LNCAP (cell line): Measurements from ENCODE around the gene ASPSCR1.

ENCODE experiments used
- CTCF ChIP-seq: fragments of 450-650 bp; IDR thresholded peaks from 2 replicates; pipeline ENCODE4 v1.5.1; 2017; ENCODE audit warnings: mild to moderate bottlenecking

Gene ASPSCR1

GRCh38 chr17:81939881-81940385, 37.5 kb upstream of the ASPSCR1 start:
- TF ChIP-seq CTCF = no peak

GRCh38 chr17:81940538-81941483, 36.6 kb upstream of the ASPSCR1 start:
- TF ChIP-seq CTCF = no peak

DNA sequence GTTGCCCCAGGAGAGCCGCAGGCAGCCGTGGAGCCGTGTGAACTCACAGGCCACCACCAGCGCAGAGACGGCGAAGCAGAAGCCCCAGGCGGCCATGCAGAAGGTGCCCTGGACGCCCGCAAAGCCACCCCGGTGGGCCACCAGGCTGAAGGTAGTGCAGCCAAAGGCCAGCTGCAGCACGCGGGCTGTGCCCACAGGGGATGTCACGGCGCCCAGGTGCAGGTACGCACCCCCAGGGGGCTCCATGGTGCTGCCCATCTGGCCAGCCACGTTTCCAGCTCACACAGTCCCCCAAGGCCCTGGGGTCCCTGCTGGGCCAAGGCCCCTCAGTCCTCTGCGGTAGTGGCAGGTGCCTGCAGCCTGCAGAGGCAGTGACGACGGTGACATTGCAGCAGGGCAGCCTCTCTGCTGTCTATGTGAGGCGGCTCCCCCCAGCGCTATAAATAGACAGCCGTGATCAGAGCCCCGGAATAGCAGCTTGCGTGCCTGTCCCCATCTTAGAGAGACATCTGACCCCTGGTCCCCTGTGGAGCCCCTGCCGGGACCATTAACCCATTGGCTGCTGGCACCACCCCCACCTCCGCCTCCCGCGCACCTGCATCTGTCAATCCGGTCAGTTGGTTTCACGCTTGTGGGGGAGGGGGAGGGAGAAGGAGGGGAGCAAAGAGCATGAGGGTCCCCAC, 35.8 kb upstream of the ASPSCR1 start:
- no peak for TF ChIP-seq CTCF

DNA sequence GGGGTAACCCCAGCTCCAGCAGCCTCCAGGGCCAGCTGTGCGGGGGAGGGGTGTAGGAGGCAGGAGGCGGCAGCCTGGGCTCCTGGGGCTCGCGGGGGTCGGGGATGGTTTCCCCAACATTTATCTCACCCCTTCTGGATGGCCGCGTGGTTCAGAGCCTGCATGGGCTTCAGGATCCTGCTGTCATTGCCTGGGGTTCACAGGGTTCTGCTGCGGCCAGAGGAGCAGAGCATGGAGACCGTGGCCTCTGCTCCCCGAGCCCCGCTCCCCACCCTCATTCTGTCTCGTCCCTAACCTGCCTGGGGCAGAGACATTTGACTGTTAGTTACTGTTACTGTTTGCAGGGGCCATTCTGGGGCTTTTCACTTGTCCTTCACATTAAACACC, 35.3 kb upstream of the ASPSCR1 start:
- no peak for TF ChIP-seq CTCF

DNA sequence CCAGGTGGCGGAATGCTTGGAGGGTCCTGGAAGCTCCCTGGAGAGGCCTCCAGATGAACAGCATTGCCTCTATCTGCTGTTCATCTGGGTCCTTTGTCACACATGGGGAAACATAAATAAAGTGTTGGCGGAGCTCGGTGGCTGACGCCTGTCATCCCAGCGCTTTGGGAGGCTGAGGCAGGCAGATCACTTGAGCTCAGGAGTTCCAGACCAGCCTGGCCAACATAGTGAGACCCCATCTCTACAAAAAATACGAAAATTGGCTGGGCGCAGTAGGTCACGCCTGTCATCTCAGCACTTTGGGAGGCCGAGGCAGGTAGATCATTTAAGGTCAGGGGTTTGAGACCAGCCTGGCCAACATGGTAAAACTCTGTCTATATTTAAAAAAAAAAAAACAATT, 32.6 kb upstream of the ASPSCR1 start:
- no peak for TF ChIP-seq CTCF

GRCh38 chr17:81947189-81947588, 30.2 kb upstream of the ASPSCR1 start, which contains the start of gene MYADML2:
MYADML2 (minus strand) TSS chr17:81947233; CDS start chr17:81941741, 5,492 bp downstream.
- TF ChIP-seq CTCF = no peak

- no peak for TF ChIP-seq CTCF
Measured at GRCh38 chr17:81948635-81949378, 28.6 kb upstream of the ASPSCR1 start.
